ENCODE data around the gene SSUH2.

SSUH2 gene

DNA sequence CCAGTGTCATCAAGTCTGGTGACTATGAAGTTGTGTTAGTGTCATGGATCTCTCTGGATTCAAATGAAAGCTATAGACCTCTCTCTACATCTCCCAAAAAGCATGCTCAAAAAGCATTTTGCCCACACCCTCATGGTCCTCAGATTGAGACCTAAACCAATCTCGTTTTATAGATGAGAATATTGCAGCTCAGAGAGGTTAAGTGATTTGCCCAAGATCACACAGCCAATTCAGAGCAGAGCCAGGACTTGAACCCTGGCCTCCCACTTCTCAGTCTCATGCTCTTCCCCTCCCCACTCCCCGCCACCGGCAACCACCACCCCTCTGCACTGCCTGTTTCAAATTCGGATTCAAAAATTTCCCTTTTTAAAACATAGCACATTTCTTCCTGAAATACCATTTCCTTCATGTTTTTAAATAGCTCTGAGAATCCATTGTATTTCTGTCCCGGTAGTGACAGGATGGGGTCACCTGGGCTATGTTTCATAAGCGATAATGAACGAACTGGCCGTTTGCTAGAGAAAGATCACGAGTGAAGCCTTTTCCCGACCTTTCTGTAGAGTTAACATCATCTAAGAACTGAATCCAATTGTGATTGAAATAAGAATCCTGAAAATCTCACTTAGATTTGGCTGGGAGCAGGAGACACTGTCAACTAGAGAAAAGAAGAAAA lies 769 bp downstream of the SSUH2 start:
- no peak for DNase-seq (ENCODE audit: low read depth in 2 of 3, low spot score in 2 of 3)

DNA sequence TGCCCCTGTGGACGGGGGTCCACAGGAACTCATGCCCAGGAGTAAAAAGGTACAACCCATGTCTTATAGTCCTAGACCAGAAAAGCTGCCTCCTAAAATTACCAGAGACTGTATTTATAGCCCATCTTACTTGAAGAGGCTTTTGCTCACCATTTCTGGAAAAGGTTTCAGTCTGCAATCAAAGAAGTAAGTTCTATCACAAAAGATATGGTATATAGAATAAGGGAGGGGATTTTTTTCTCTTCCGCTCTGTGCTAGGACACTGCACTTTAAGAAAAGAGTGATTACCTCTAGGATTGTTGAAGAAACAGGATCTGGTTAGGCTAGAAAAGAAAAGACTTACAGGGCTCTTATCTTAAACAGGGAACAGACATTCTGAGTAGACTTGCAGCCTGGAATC lies 2.6 kb downstream of the SSUH2 start:
- DNase-seq (ENCODE audit: low read depth in 2 of 3, low spot score in 2 of 3), result no peak

DNA sequence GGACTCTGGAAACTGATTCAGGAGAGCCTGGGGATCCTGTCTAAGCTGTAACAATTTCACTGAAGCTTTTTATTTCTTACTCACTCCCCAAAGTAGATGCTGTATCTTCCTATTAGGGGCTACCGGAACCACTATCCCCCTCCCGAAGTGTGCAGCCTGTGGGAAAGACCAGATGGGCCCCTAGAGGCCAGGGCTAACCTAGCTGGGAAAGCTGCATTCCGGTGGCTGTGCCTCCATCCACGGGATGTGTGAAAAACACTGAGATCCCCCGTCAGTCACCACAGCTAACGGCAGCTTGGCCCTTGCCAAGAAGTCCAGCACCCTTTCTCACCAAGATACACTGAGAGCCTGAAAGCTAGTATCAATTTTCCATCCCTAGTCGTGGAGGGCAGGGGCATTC lies 3.1 kb downstream of the SSUH2 start:
- DNase-seq (ENCODE audit: low read depth in 2 of 3, low spot score in 2 of 3), result no peak

DNA sequence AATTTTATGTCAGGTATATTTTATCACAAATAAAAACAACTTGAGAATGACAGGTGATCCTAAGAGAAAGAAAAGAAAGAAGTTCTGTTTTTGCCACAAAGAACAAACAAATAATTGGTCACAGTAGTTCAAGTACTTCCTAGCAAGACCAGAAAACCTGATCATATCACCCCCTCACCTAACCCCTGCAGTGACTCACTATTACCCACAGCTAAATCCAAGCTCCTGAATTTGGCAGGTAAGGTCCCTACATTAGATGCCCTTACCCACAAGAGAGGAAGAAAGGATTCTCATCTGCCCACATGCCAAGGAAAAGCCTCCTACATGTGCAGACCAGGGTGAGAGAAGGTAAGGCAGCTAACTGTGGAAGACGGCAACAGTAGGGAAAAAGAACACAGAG lies 4.4 kb downstream of the SSUH2 start:
- no peak for DNase-seq (ENCODE audit: low read depth in 2 of 3, low spot score in 2 of 3)

DNA sequence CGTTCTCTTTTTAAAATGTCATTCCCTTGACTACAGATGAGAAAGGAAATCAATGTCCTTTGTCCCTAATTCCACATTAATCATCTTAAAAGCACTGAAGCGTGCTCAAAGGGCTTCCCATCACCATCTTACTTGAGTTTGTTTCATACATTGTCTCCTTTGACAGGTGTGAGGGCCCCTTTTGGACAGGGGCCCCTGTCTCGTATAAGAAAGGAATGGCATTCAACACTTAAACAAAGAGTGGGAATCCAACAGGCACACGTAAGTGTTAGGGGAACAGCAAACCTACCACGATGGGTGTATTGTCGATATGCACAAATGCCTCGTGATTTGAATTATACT lies 5.0 kb downstream of the SSUH2 start:
- no peak for DNase-seq (ENCODE audit: low read depth in 2 of 3, low spot score in 2 of 3)

DNA sequence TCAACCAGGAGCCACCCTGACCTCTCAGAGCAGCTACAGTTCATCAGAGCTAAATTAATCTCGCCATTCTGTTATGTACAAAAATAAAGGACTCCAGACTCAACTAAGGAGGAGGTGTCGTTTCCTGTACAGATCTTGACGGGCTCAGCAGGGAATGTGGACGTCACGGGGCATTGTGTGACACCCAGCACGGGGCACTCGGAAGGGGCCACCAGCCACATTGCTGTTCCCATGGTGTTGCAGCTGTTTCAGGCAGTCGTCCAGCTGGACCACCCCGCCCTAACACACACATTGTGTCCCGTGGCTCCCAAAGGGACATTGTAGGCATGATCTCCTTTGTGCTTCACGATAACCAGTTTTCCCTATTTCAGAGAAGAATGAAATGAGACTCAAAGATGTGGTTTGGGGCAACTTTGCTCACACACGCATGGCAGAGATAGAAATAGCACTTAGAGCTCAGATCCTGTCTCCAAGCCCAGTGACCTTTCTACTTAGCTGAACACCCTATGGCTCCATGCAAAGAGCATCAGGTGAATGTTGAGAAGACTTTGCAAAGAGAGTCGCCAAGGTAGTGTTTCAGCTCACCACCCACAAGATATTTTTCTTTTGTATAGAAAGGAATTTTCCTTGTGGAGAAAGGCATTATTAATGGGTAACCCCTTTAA lies 5.5 kb downstream of the SSUH2 start:
- DNase-seq (ENCODE audit: low read depth in 2 of 3, low spot score in 2 of 3), result no peak

DNA sequence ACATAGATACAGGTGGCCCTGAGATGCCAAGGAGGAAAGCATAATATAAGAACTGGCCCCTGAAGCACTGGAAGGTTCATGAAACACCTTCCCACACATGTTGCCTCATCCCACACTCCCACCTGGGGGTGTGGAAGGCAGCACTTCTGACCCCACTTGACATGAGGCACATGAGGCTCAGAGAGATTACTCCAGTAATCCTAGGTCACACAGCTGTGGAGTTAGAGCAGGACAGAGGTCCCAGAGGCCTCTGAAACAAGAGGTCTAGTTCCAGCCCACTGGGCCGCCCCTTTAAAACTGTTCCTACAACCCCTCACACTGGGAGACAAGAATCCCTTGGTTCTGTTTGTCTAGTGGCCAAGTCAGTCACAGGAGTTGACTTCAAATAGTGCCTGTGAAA lies 7.2 kb downstream of the SSUH2 start:
- no peak for DNase-seq (ENCODE audit: low read depth in 2 of 3, low spot score in 2 of 3)

DNA sequence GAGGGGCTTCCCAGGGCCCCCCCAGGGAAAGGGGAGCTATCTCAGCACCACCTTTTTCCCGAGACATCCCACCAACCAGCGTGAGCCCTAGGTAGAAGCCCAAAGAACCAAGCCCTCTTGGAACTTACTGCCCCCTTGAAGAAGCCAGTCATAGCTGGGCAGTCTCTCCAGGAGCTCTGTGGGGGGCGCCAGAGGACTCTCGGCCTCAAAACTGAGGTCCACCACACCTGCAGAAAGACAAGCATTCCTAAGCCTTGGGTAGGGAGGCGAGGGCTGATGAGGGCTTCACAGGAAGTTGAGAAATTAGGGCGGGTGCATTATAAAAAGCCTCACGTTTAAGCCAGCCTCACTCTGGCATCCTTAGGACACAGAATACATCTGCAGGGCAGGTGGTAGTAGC lies 9.0 kb downstream of the SSUH2 start:
- no peak for DNase-seq (ENCODE audit: low read depth in 2 of 3, low spot score in 2 of 3)

DNA sequence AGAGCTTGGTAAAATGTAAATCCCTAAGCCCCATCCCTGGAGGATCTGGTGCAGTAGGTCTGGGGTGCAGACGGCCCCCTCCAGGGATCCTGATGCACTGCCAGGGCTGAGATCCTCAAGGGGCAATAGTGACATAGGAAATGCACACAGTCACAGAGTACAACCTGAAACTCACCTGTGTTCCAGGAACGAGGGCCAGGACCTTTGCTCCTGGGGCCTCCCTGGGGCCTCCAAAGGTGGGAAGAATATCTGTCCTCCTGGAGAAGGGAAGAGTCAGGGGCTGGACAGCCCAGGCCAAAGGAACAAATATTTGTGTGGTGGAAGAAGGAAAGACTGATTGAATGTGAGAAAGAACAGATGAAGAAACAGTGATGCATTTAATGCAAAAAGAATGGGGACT lies 9.5 kb downstream of the SSUH2 start:
- DNase-seq (ENCODE audit: low read depth in 2 of 3, low spot score in 2 of 3), result no peak

DNA sequence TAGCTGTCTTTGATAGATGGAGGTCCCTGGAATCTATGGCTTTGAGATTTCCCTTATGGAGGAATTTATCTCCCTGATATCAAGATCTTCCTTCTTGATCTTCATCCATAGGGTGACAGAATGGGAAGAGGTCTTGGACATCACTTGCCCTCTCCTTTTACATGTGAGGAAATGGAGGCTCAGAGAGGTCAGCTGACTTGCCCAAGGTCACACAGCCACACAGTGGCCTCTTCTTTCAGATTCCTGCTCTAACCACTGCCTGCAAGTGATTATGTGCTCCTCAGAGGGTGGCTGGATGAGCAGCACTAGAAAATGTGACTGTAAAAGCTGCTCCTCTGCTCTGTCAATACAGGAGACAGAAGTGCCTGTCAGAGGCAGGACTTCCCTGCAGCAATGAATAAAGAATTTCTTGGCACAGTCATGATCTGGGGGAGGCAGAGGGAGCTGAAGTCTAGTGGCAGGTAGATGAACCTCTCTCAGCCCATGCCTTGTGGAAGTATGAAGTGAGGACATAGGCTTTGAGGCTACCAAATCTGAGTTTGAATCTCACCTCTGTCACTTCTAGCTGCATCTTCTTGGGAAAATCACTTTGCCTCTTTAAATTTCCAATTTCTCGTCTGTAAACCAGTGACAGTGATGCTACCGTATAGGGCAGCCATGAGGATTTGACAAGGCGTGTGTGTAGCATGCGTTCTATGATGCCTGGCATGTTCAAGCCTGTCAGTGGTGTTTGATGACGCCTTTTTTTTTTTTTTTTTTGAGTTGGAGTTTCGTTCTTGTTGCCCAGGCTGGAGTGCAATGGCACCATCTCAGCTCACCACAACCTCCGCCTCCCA lies 12.0 kb downstream of the SSUH2 start:
- no peak for DNase-seq (ENCODE audit: low read depth in 2 of 3, low spot score in 2 of 3)

DNA sequence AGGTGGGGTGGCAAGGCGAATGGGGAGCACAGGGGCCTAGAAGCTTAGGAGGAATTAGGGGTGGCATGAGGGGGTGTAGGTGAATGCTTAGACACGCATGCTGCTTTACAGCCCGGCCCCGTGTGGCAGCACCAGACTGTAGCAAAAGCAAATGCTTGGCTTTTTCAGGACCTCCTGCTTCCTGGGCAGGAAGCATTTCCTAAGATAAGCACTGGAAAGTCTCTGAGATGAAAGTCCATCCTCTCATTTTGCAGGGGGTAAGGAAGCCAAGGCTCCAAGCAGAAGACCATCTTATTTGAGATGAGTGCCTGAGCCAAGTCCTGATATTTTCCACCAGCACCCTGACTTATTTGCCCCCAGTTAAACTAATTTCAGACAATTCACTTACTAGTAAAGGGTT lies 12.9 kb downstream of the SSUH2 start:
- no peak for DNase-seq (ENCODE audit: low read depth in 2 of 3, low spot score in 2 of 3)

DNA sequence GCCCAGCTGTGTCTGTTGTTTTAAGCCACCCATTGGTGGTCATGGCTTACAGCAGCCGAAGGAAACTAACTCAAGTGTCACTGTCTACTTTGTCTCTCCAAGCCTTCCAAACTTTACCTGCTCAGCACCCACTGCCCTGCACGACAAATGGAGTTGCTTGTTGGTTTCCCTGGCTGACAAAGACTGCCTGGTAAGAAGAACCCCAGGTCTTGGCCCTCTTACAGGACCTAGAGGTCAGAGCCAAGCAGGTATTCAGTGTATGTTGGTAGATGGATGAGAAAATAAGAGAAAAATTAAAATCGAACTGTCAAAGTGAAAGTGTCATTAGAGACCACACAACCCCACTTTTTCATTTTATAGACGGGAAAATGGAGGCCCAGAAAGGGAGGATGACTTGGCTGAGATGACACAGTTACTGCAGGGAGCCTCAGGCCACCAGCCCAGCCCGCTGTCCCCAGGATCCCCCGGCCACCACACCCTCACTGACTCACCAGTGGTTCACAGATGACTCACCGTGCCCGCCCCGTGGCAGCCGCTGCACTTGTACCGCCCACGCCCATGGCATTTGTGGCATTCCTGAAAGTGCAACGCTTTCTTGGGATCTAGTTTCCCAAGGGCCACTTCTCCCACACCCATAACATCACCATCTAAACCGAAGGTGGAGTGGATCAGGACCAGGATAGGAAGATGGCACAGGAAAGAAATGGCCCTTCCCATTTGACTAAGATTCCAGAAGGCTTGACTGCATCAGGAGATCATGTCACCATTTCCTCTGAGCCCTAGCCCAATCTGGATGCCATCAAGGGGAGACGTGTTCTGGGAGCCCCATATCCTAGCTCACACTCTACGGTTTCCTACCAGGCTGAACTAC lies 15.2 kb downstream of the SSUH2 start:
- peak in 1 of 3 experiments; percentile 36 for DNase-seq (ENCODE audit: low read depth in 2 of 3, low spot score in 2 of 3)

DNA sequence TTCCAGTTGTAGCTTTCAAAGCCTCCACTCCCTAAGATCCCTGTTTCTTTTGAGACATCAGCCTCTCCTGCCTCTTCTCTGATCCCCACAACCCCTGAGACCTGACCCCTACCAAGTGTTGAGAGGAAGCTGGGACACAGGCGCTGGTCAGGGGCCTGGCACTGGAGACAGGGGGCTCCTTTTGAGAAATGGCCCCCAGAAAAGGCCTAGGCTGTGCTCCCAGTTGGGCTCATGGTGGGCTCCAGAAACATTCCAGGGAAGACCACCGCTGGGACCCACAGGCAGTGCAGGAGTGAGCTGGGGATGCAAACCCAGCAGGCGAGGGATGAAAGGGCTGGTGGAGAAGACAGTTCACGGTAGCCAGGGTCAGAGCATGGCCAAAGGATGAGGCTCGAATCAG lies 16.6 kb downstream of the SSUH2 start:
- no peak for DNase-seq (ENCODE audit: low read depth in 2 of 3, low spot score in 2 of 3)

DNA sequence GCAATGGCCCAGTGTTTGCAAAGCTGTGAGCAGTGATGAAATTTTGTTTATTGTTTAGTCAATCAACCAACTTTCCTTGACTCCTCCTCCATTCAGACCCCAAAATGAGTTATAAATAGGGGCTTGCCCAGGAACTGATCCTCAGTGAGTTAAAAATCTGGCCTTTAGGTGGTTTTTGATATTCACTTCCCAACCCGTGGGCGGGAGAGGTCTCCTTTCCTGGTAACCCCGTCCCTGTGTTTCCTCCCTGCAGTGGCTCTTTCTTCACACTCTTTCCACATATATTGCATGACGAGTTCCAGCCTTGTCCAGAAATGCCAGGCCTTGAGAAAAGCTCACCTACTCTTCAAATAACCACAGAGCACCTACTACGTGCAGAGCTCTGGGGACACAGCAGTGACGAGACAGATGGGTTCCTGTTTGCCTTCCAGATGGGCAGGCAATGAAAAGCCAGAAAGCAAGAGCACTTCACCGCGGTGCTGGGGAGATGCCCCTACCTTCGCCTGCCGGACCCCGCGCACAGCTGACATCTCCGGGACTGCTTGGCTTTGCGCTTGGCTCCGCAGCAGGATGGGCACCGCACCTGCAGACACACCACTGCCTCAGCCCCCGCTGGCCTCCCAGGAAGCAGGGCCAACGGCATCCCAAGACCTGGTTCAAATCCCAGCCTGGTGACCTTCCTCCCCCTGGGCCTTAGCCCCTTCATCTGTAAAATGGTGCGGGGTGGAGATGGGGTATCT lies 17.2 kb downstream of the SSUH2 start:
- no peak for DNase-seq (ENCODE audit: low read depth in 2 of 3, low spot score in 2 of 3)

DNA sequence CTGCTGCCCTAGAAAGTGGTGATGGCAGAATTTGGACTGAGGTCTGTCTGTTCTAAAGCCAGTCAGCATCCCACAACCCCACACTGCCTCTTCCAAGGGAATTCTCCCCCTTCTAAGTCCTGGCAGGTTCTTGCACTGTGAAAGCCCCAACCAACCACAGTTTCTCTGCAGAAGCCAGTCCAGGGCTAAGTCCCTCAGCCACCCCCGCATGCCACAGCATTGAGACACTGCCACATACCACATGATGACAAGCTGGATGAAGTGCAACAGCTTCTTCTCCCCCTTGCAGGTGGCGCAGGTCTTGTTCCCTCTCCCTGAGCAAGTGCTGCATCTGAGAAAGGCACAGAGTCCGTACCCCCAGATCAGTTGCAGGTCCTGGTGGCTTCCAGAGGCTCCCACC lies 18.6 kb downstream of the SSUH2 start:
- DNase-seq (ENCODE audit: low read depth in 2 of 3, low spot score in 2 of 3), result no peak

DNA sequence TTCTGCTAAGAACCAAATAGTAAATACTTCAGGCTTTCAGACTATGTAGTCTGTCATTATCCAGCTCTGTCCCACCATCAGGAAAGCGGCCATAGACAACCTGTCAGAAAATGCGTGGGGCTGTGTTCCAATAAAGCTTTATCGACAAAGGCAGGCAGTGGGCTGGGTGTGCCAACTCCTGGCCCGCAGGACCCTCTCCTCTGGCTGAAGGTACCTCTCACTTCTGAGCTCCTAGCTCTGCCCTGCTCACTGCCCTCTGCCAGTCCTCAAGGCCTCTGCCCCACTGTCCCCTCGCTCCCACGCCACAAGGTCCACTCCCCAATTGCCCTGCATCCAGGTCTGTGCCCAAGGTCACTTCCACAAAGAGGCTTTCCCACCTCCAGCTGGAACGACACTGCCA lies 20.0 kb downstream of the SSUH2 start:
- DNase-seq (ENCODE audit: low read depth in 2 of 3, low spot score in 2 of 3), result no peak

DNA sequence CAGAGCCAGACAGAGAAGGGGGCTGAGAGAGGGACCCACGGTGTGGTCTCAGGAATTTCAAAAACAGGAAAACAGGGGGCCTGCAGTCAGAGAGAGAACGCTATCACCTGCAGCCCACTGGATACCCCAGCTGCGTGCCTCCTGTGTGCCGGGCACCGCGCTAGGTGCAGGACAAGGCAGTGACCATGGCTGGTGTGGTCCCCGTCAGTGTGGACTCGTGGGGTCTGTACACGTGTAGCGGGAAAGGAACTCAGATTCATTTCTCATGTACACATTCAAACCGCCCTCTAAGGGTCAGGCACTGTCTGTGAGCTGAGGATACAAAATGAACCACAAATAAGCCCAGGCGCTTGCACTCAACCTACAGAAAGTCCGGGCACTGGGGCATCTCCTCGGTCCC lies 20.9 kb downstream of the SSUH2 start:
- DNase-seq (ENCODE audit: low read depth in 2 of 3, low spot score in 2 of 3), result no peak

DNA sequence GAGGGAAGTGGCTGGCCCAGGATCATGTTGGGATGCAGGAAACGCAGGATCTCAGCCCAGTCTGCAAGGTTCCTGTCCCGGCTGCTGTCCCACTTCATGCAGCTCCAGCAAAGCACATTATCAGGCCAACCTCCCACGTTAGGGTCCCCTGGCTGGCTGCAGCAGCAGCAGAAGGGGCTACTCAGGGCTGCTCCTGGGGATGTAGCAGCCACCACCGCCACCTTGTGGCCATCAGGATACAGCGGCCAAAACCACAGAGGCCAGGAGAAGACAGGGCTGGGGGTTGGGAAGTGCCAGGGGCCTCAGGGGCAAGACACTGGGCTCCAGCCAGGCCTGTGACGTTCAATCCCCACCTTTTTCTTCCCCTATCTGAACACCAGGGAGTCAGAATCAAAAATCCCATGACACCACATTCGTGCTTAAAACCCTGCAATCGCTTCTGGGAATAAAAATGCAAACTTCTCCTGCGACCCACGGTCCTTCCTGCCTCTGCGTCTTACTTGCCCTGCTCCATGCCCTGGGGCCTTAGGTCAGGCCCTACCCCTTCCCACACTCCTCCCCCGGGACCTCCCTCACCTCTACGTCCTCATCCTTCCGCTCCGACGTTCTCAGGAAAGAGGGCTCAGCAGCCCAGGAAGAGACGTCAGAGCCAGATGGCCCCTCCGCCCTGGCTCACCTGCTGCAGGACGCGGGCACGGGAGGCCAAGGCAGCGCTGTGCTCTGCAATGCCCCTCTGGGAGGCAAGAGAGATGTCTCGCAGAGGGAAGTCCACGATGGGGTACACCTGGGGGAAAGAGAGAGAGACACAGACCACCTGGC lies 21.5 kb downstream of the SSUH2 start:
- DNase-seq (ENCODE audit: low read depth in 2 of 3, low spot score in 2 of 3), result peak in 1 of 3 experiments; percentile 10

DNA sequence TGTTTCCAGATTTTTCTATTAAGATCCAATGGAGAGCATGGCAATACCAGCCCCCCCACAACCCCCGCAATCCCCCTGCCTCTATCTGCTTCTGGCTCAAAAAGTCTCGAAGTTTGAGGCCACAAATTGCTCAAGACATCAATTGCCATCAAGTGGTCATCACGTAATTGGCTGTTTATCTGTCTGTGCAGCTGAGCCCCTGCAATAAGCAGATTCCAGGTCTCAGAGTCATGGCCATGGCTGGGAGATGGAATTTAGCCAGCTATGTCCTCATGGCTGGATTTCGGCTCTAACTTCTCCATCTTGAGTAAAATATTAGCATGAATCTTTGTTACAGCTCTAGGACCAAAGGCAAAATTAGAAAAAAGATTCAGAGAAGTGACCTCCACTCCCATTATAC lies 22.7 kb downstream of the SSUH2 start:
- DNase-seq (ENCODE audit: low read depth in 2 of 3, low spot score in 2 of 3), result no peak

DNA sequence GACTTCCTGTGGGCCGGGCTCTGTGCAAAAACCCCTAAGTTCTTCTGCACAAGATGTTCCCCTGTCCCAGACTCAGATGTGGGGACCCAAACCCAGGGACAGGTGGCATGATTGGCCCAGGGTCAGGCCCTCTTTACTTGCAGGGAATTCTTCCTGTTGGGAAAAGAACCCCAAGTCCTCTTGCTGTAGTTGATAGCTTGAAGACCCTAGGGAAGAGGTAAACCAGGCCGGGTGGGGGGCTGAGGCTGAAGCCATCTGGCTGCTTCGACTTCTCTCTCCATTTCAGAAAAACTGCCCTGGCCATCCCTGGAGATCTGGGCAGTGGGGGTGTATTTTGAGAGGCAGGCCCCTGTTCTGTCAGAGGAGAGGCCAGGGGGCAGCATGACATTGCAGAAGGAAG lies 23.5 kb downstream of the SSUH2 start:
- DNase-seq (ENCODE audit: low read depth in 2 of 3, low spot score in 2 of 3), result no peak
